BLaER1 treated with 17β-estradiol and CSF1 and Interleukin-3, amounts not matched to agents 10 nM and 100 nM (cell line): ENCODE measurements around the gene NPPA.
"Not testable (repeated sequence)": the region's sequence is repeated elsewhere in the genome, so short reads cannot be mapped to it uniquely, and the experiment has no call there.

Experiments used
- H3K27ac ChIP-seq, 11 experiments: shearing (Covaris generic); formaldehyde crosslinking; 2 replicates each; pipeline ENCODE4 v1.8.1; 2022
- H3K27me3 ChIP-seq, 11 experiments: shearing (Covaris generic); formaldehyde crosslinking; 2 replicates each; pipeline ENCODE4 v1.8.1; 2022
- H3K36me3 ChIP-seq, 11 experiments: shearing (Covaris generic); formaldehyde crosslinking; 2 replicates each; pipeline ENCODE4 v1.8.1; 2022
- H3K4me1 ChIP-seq, 10 experiments: shearing (Covaris generic); formaldehyde crosslinking; 2 replicates each; pipeline ENCODE4 v1.8.1; 2022
- H3K4me2 ChIP-seq, 11 experiments: shearing (Covaris generic); formaldehyde crosslinking; 2 replicates each; pipeline ENCODE4 v1.8.1; 2022
- H3K4me3 ChIP-seq, 10 experiments: shearing (Covaris generic); formaldehyde crosslinking; 2 replicates each; pipeline ENCODE4 v1.8.1; 2022
- H3K9ac ChIP-seq, 11 experiments: shearing (Covaris generic); formaldehyde crosslinking; 2 replicates each; pipeline ENCODE4 v1.8.1; 2022
- H3K9me3 ChIP-seq, 11 experiments: shearing (Covaris generic); formaldehyde crosslinking; replicated peaks in 1 of 11; 2 replicates each; pipeline ENCODE4 v1.8.1; 2022
- H4K20me1 ChIP-seq, 11 experiments: shearing (Covaris generic); formaldehyde crosslinking; 2 replicates each; pipeline ENCODE4 v1.8.1; 2022
- Cebpa-rat ChIP-seq, 11 experiments: shearing (Covaris generic); IDR thresholded peaks; 2 replicates each; pipeline ENCODE4 v1.8.1; 2022

Gene NPPA

GRCh38 chr1:11847667-11848372 is at the start of gene NPPA:
NPPA (minus strand) TSS chr1:11847783; CDS start chr1:11847684, 99 bp downstream.
- H3K27me3 ChIP-seq, result no peaks in the 10 kb centered on the region
- H3K4me2 ChIP-seq, result peak within 1 kb of the TSS in 10 of 11 experiments; percentile 26 to 87 (median 72); a peak in 19 of 22 replicates
- peak within 1 kb of the TSS in 2 of 11 experiments; percentile 6 to 18; a peak in 2 of 22 replicates for H3K27ac ChIP-seq
- H3K4me3 ChIP-seq, result no peak within 1 kb of the TSS
- H4K20me1 ChIP-seq, result peaks cover 0 to 74% (median 20%) of the 10 kb centered on the region in 11 experiments; a peak in 16 of 22 replicates
- H3K36me3 ChIP-seq, result peaks cover 10 to 44% (median 23%) of the 10 kb centered on the region in 11 experiments
- H3K4me1 ChIP-seq, result peaks cover 38 to 97% (median 89%) of the 10 kb centered on the region in 10 experiments
- no peaks in the 10 kb centered on the region for H3K9me3 ChIP-seq
- peak within 1 kb of the TSS in 2 of 11 experiments; percentile 4 to 15; a peak in 1 of 22 replicates for H3K9ac ChIP-seq
- no peak for TF ChIP-seq Cebpa-rat (IDR thresholded peaks at IDR 0.05)

GRCh38 chr1:11894501-11894900 is 46.9 kb upstream of the NPPA start:
- not testable (repeated sequence) for H3K4me3 ChIP-seq, H4K20me1 ChIP-seq, H3K9me3 ChIP-seq, H3K36me3 ChIP-seq, H3K4me2 ChIP-seq, H3K27ac ChIP-seq
- Histone ChIP-seq H3K27me3 (peaks cover 11 to 26% (median 21%) of the 10 kb centered on the region in 11 experiments), H3K4me1 (peaks cover 8 to 26% (median 20%) of the 10 kb centered on the region in 10 experiments), H3K9ac (peak overlapping the region in 1 of 11 experiments; percentile 6; a peak in 1 of 22 replicates)

GRCh38 chr1:11893907-11894251 is 46.3 kb upstream of the NPPA start:
- Histone ChIP-seq H4K20me1 (no peaks in the 10 kb centered on the region; a peak in 1 of 22 replicates), H3K4me3 (no peak overlapping the region), H3K27ac (no peak overlapping the region), H3K9me3 (no peaks in the 10 kb centered on the region), H3K36me3 (no peaks in the 10 kb centered on the region), H3K4me1 (peaks cover 8 to 26% (median 20%) of the 10 kb centered on the region in 10 experiments), H3K27me3 (peaks cover 5 to 20% (median 15%) of the 10 kb centered on the region in 11 experiments), H3K9ac (no peak overlapping the region), H3K4me2 (peak overlapping the region in 5 of 11 experiments; percentile 12 to 78 (median 45); a peak in 6 of 22 replicates)
- TF ChIP-seq Cebpa-rat (IDR thresholded peaks at IDR 0.05), result no peak

GRCh38 chr1:11891433-11892186 is 44.0 kb upstream of the NPPA start:
- no peak overlapping the region for H3K4me3 ChIP-seq
- no peaks in the 10 kb centered on the region for H3K27me3 ChIP-seq
- H3K9ac ChIP-seq, result no peak overlapping the region
- H3K4me2 ChIP-seq, result peak overlapping the region in 5 of 11 experiments; percentile 32 to 71 (median 63); a peak in 6 of 22 replicates
- H3K27ac ChIP-seq, result no peak overlapping the region
- H3K9me3 ChIP-seq, result no peaks in the 10 kb centered on the region
- peaks cover 8 to 28% (median 20%) of the 10 kb centered on the region in 10 experiments for H3K4me1 ChIP-seq
- no peak for TF ChIP-seq Cebpa-rat (IDR thresholded peaks at IDR 0.05)
- no peaks in the 10 kb centered on the region for H3K36me3 ChIP-seq
- no peaks in the 10 kb centered on the region; a peak in 1 of 22 replicates for H4K20me1 ChIP-seq

GRCh38 chr1:11888877-11889208 is 41.3 kb upstream of the NPPA start:
- no peaks in the 10 kb centered on the region for H3K9me3 ChIP-seq
- no peak overlapping the region for H3K27ac ChIP-seq
- TF ChIP-seq Cebpa-rat (IDR thresholded peaks at IDR 0.05), result no peak
- H3K4me3 ChIP-seq, result no peak overlapping the region
- no peaks in the 10 kb centered on the region; a peak in 1 of 22 replicates for H4K20me1 ChIP-seq
- H3K27me3 ChIP-seq, result no peaks in the 10 kb centered on the region
- no peak overlapping the region for H3K4me2 ChIP-seq
- H3K4me1 ChIP-seq, result peaks cover 7 to 28% (median 19%) of the 10 kb centered on the region in 10 experiments
- no peak overlapping the region for H3K9ac ChIP-seq
- H3K36me3 ChIP-seq, result no peaks in the 10 kb centered on the region

- H3K4me2 ChIP-seq, result no peak overlapping the region
- H3K4me3 ChIP-seq, result no peak overlapping the region
- H3K9ac ChIP-seq, result no peak overlapping the region
- no peaks in the 10 kb centered on the region for H3K9me3 ChIP-seq
- no peaks in the 10 kb centered on the region for H3K27me3 ChIP-seq
- peaks cover 2 to 23% (median 16%) of the 10 kb centered on the region in 10 experiments for H3K4me1 ChIP-seq
- no peak for TF ChIP-seq Cebpa-rat (IDR thresholded peaks at IDR 0.05)
- H3K36me3 ChIP-seq, result no peaks in the 10 kb centered on the region
- no peaks in the 10 kb centered on the region; a peak in 1 of 22 replicates for H4K20me1 ChIP-seq
- no peak overlapping the region for H3K27ac ChIP-seq
Measured at GRCh38 chr1:11888206-11888876, 40.8 kb upstream of the NPPA start.

GRCh38 chr1:11887666-11888007 is 40.1 kb upstream of the NPPA start:
- no peaks in the 10 kb centered on the region; a peak in 1 of 22 replicates for H4K20me1 ChIP-seq
- no peak overlapping the region for H3K4me2 ChIP-seq
- H3K36me3 ChIP-seq, result no peaks in the 10 kb centered on the region
- H3K9ac ChIP-seq, result no peak overlapping the region
- no peak overlapping the region for H3K4me3 ChIP-seq
- no peak overlapping the region for H3K27ac ChIP-seq
- no peaks in the 10 kb centered on the region for H3K27me3 ChIP-seq
- no peaks in the 10 kb centered on the region for H3K9me3 ChIP-seq
- peaks cover 6 to 25% (median 15%) of the 10 kb centered on the region in 10 experiments; a peak in 17 of 20 replicates for H3K4me1 ChIP-seq
- no peak for TF ChIP-seq Cebpa-rat (IDR thresholded peaks at IDR 0.05)

GRCh38 chr1:11886986-11887665 is 39.5 kb upstream of the NPPA start:
- Histone ChIP-seq H3K4me1 (peaks cover 6 to 27% (median 15%) of the 10 kb centered on the region in 10 experiments; a peak in 17 of 20 replicates), H3K9me3 (no peaks in the 10 kb centered on the region), H3K9ac (no peak overlapping the region), H3K36me3 (no peaks in the 10 kb centered on the region), H4K20me1 (no peaks in the 10 kb centered on the region; a peak in 2 of 22 replicates), H3K27ac (no peak overlapping the region), H3K4me3 (no peak overlapping the region), H3K4me2 (no peak overlapping the region), H3K27me3 (no peaks in the 10 kb centered on the region)
- no peak for TF ChIP-seq Cebpa-rat (IDR thresholded peaks at IDR 0.05)
